Measurements from ENCODE around the gene SAP30BP.

Gene SAP30BP

DNA sequence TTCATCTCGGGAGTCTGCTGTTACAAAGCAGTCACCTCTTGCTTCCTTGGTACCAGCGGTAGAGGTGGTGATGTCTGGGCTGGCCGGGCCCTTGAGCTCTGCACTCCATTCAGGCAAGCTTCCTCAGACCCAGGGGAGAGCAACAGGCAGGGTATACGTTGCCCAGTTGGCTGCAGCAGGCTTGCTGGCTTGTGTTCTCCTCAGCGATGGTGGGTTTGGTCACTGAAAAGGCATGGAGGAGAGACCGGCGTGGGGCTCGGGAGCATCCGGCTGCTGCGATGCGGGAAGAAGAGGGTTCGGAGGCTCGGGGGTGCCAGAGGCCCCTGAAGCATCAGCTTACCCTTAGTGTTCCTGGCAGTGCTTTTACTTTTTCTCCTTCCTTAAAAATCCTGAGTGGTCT is 25.8 kb downstream of the SAP30BP start:
- no peak overlapping the region for H3K27ac ChIP-seq (ENCODE audit: extremely low read depth, low read depth, low read length)
- H3K4me3 ChIP-seq (ENCODE audit: low read depth, low read length), result no peak overlapping the region
- no peaks in the 10 kb centered on the region for H3K9me3 ChIP-seq (ENCODE audit: control insufficient read depth, insufficient read depth, low read depth, low read length)
- ChIA-PET CTCF (interaction anchor here (1.0 to 6.6 kb wide), 3 partner anchors 40 to 59 kb away, joined by 3 to 48 read pairs (median 4); partner anchors contain the start of gene SMIM5), POLR2A (interaction anchor here (1.0 kb wide), 1 partner anchor 87 kb away, joined by 3 read pairs; no protein-coding TSS in a partner anchor)
- no peak for TF ChIP-seq ZNF629 (tag by site-specific recombination; IDR thresholded peaks at IDR 0.05)
- TF ChIP-seq ZNF214 (tag by site-specific recombination; IDR thresholded peaks at IDR 0.05; ENCODE audit: borderline replicate concordance), result no peak
- TF ChIP-seq SCRT1 (tag by site-specific recombination; IDR thresholded peaks at IDR 0.05; ENCODE audit: borderline replicate concordance), result 0 out of 2 replicates have a peak, but pooled peaks have one; percentile 16
- TF ChIP-seq SCRT2 (tag by site-specific recombination; IDR thresholded peaks at IDR 0.05), result peak; percentile 81
- TF ChIP-seq ZNF621 (tag by site-specific recombination; IDR thresholded peaks at IDR 0.05), result no peak
- H3K4me1 ChIP-seq (ENCODE audit: control insufficient read depth, insufficient read depth, low read length), result no peaks in the 10 kb centered on the region; the same call in 1 of the 2 replicates
- peaks cover 12 to 83% of the 10 kb centered on the region in 2 experiments; a peak in 2 of 3 replicates for H3K36me3 ChIP-seq (ENCODE audit: control insufficient read depth in 2 of 2, insufficient read depth in 1 of 2, low read length in 2 of 2)

DNA sequence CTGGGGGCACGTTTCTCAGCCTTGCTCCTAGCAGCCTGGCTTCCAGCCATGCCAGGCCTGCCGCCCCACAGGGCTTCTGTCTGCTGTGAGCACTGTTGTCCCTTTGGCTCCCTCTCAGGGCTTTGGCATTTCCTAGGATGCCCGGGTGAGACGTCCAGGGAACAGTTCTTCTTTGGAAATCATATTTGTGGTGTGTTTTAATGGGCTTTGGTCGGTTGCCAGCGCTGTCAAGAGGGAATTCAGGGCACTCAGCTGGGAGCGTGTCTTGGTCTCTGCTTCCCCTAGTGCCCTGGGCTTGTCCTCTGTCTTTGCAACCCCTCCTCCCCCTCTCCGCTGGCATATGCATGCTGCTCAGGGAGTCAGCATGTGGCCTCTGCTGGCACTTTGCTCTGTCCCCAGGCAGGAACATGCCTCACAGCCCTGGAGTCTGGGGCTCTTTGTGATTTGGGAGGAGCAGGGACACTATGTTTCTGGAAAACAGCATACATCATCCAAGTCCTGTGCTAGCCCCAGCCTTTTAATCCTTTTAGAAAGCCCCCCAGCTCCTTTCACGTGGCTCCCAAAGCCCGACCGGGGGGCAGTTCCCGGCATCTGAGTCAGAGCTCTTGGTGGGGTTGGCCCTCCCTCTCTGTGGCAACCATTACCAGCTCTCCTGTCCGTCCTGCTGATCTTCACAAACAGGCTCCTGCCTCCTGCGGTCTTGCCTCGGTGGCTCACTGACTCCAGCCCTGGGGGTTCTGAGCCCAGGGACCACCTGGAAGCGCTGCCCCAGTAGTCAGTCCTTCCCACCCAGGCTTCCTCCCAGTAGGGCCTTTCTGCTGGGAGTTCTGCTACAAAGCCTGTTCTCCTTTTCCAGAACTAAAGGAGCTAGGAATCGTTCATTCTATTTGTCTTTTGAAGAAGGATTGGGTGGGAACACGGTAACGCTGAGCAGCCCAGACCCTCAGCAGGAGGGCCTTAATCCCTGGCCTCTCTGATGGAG is 26.7 kb downstream of the SAP30BP start:
- Histone ChIP-seq H3K4me3 (ENCODE audit: low read depth, low read length) (no peak overlapping the region), H3K9me3 (ENCODE audit: control insufficient read depth, insufficient read depth, low read depth, low read length) (no peaks in the 10 kb centered on the region), H3K4me1 (ENCODE audit: control insufficient read depth, insufficient read depth, low read length) (no peaks in the 10 kb centered on the region; the same call in 1 of the 2 replicates), H3K27ac (ENCODE audit: extremely low read depth, low read depth, low read length) (no peak overlapping the region), H3K36me3 (ENCODE audit: control insufficient read depth in 2 of 2, insufficient read depth in 1 of 2, low read length in 2 of 2) (peaks cover 14 to 85% of the 10 kb centered on the region in 2 experiments; a peak in 2 of 3 replicates)
- ChIA-PET POLR2A (no interaction called here), CTCF (interaction anchor here (1.0 to 6.6 kb wide), 4 partner anchors 41 to 61 kb away, joined by 3 to 48 read pairs (median 4); partner anchors contain the start of gene SMIM5)
- no peak for TF ChIP-seq ZNF174 (tag by site-specific recombination; IDR thresholded peaks at IDR 0.05)
- no peak for TF ChIP-seq ZNF302 (tag by site-specific recombination; IDR thresholded peaks at IDR 0.05; ENCODE audit: low read depth)
- no peak for TF ChIP-seq KLF16 (tag by site-specific recombination; IDR thresholded peaks at IDR 0.05)
- TF ChIP-seq GLIS1 (tag by site-specific recombination; IDR thresholded peaks at IDR 0.05), result peak; percentile 69
- peak; percentile 31; the same call in 1 of the 2 replicates for TF ChIP-seq ZBTB8A (tag by site-specific recombination; IDR thresholded peaks at IDR 0.05)
- TF ChIP-seq, protein P1, sequence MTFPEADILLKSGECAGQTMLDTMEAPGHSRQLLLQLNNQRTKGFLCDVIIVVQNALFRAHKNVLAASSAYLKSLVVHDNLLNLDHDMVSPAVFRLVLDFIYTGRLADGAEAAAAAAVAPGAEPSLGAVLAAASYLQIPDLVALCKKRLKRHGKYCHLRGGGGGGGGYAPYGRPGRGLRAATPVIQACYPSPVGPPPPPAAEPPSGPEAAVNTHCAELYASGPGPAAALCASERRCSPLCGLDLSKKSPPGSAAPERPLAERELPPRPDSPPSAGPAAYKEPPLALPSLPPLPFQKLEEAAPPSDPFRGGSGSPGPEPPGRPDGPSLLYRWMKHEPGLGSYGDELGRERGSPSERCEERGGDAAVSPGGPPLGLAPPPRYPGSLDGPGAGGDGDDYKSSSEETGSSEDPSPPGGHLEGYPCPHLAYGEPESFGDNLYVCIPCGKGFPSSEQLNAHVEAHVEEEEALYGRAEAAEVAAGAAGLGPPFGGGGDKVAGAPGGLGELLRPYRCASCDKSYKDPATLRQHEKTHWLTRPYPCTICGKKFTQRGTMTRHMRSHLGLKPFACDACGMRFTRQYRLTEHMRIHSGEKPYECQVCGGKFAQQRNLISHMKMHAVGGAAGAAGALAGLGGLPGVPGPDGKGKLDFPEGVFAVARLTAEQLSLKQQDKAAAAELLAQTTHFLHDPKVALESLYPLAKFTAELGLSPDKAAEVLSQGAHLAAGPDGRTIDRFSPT (tag by site-specific recombination; IDR thresholded peaks at IDR 0.05), result no peak
- no peak for TF ChIP-seq ZNF510 (tag by site-specific recombination; IDR thresholded peaks at IDR 0.05; ENCODE audit: insufficient replicate concordance)
- no peak for TF ChIP-seq ZBTB7A (tag by site-specific recombination; IDR thresholded peaks at IDR 0.05; ENCODE audit: low read depth)
- no peak for TF ChIP-seq ZNF76 (tag by site-specific recombination; IDR thresholded peaks at IDR 0.05; ENCODE audit: borderline replicate concordance, low read depth)
- peak; percentile 79 for TF ChIP-seq ZNF423 (tag by site-specific recombination; IDR thresholded peaks at IDR 0.05)
- TF ChIP-seq, protein P2, sequence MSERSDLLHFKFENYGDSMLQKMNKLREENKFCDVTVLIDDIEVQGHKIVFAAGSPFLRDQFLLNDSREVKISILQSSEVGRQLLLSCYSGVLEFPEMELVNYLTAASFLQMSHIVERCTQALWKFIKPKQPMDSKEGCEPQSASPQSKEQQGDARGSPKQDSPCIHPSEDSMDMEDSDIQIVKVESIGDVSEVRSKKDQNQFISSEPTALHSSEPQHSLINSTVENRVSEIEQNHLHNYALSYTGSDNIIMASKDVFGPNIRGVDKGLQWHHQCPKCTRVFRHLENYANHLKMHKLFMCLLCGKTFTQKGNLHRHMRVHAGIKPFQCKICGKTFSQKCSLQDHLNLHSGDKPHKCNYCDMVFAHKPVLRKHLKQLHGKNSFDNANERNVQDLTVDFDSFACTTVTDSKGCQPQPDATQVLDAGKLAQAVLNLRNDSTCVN (tag by site-specific recombination; optimal IDR thresholded peaks at IDR 0.05), result no peak
- TF ChIP-seq ZNF416 (tag by site-specific recombination; IDR thresholded peaks at IDR 0.05), result no peak
- TF ChIP-seq ZNF843 (tag by site-specific recombination; IDR thresholded peaks at IDR 0.05), result no peak
- TF ChIP-seq, protein P3, sequence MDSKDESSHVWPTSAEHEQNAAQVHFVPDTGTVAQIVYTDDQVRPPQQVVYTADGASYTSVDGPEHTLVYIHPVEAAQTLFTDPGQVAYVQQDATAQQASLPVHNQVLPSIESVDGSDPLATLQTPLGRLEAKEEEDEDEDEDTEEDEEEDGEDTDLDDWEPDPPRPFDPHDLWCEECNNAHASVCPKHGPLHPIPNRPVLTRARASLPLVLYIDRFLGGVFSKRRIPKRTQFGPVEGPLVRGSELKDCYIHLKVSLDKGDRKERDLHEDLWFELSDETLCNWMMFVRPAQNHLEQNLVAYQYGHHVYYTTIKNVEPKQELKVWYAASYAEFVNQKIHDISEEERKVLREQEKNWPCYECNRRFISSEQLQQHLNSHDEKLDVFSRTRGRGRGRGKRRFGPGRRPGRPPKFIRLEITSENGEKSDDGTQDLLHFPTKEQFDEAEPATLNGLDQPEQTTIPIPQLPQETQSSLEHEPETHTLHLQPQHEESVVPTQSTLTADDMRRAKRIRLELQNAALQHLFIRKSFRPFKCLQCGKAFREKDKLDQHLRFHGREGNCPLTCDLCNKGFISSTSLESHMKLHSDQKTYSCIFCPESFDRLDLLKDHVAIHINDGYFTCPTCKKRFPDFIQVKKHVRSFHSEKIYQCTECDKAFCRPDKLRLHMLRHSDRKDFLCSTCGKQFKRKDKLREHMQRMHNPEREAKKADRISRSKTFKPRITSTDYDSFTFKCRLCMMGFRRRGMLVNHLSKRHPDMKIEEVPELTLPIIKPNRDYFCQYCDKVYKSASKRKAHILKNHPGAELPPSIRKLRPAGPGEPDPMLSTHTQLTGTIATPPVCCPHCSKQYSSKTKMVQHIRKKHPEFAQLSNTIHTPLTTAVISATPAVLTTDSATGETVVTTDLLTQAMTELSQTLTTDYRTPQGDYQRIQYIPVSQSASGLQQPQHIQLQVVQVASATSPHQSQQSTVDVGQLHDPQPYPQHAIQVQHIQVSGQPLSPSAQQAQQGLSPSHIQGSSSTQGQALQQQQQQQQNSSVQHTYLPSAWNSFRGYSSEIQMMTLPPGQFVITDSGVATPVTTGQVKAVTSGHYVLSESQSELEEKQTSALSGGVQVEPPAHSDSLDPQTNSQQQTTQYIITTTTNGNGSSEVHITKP (tag by site-specific recombination; IDR thresholded peaks at IDR 0.05), result peak; percentile 63
- peak; percentile 95 for TF ChIP-seq ZIC2 (tag by site-specific recombination; IDR thresholded peaks at IDR 0.05)
- peak; percentile 25; the same call in 1 of the 2 replicates for TF ChIP-seq GLIS2 (tag by site-specific recombination; IDR thresholded peaks at IDR 0.05)
- TF ChIP-seq ZNF521 (tag by site-specific recombination; IDR thresholded peaks at IDR 0.05), result no peak

All from HEK293 (cell line).